H7 (cell line): Measurements from ENCODE around the gene GABRR1. TPM values are rescaled to one million over a fixed set of nuclear protein-coding genes. Genes with fewer than 3 reads are reported as not detected.
"Not testable (repeated sequence)": the region's sequence is repeated elsewhere in the genome, so short reads cannot be mapped to it uniquely, and the experiment has no call there.

Experiments used
- DNase-seq: peaks from one replicate; pipeline ENCODE4 v3.0.0; 2012
- H3K27me3 ChIP-seq: 2 replicates; pipeline ENCODE4 v1.6.0; 2011; ENCODE audit warnings: mild to moderate bottlenecking, low read length; ENCODE audit not compliant: control insufficient read depth, insufficient read depth
- H3K36me3 ChIP-seq: replicated peaks from 2 replicates; pipeline ENCODE4 v1.5.1; 2011; ENCODE audit warnings: low read length; ENCODE audit not compliant: control insufficient read depth, insufficient read depth
- H3K4me3 ChIP-seq: 2 replicates; pipeline ENCODE4 v1.5.1; 2011; ENCODE audit warnings: low read depth, mild to moderate bottlenecking, control low read depth, low read length, moderate library complexity; ENCODE audit not compliant: insufficient read depth
- total RNA-seq: library from RNA; depleted of rRNA; stranded (reverse); fragments of >200 nt; shearing (Covaris generic); gene quantifications from 2 replicates; pipeline ENCODE4 v1.2.3, GENCODE V29; 2014

Gene GABRR1
- total RNA-seq, 1 experiment from 2014 or later: 0.10 TPM

GRCh38 chr6:89242574-89243330 lies 25.6 kb upstream of the GABRR1 start:
- DNase-seq: peak; percentile 50
- Histone ChIP-seq H3K27me3 (no peaks in the 10 kb centered on the region), H3K36me3 (no peaks in the 10 kb centered on the region), H3K4me3 (no peak overlapping the region)

- H3K27me3 ChIP-seq: no peaks in the 10 kb centered on the region
- H3K4me3 ChIP-seq: no peak overlapping the region
- no peaks in the 10 kb centered on the region for H3K36me3 ChIP-seq
- peak; percentile 59 for DNase-seq
These were observed 22.2 kb upstream of the GABRR1 start for GRCh38 chr6:89239338-89239737.

- H3K36me3 ChIP-seq: no peaks in the 10 kb centered on the region
- DNase-seq: no peak
- H3K4me3 ChIP-seq: no peak overlapping the region
- H3K27me3 ChIP-seq: no peaks in the 10 kb centered on the region
These were observed 20.0 kb upstream of the GABRR1 start for GRCh38 chr6:89237158-89237557.

GRCh38 chr6:89233605-89234004 lies 16.4 kb upstream of the GABRR1 start:
- DNase-seq, H3K36me3 ChIP-seq, H3K4me3 ChIP-seq, H3K27me3 ChIP-seq: not testable (repeated sequence)

- Histone ChIP-seq H3K27me3 (no peaks in the 10 kb centered on the region), H3K4me3 (no peak overlapping the region), H3K36me3 (no peaks in the 10 kb centered on the region)
- DNase-seq: no peak
These were observed 5.5 kb upstream of the GABRR1 start for GRCh38 chr6:89222712-89223039.

GRCh38 chr6:89221971-89222711 lies 5.0 kb upstream of the GABRR1 start:
- DNase-seq: no peak
- Histone ChIP-seq H3K36me3 (no peaks in the 10 kb centered on the region), H3K27me3 (no peaks in the 10 kb centered on the region), H3K4me3 (no peak overlapping the region)

GRCh38 chr6:89221129-89221528 lies 4.0 kb upstream of the GABRR1 start:
- H3K36me3 ChIP-seq: no peaks in the 10 kb centered on the region
- H3K4me3 ChIP-seq: no peak overlapping the region
- H3K27me3 ChIP-seq: no peaks in the 10 kb centered on the region
- DNase-seq: no peak

- Histone ChIP-seq H3K27me3 (no peaks in the 10 kb centered on the region), H3K4me3 (no peak overlapping the region), H3K36me3 (no peaks in the 10 kb centered on the region)
- DNase-seq: no peak
These were observed 747 bp downstream of the GABRR1 start for GRCh38 chr6:89216411-89216810.

- Histone ChIP-seq H3K27me3 (no peaks in the 10 kb centered on the region), H3K4me3 (no peak overlapping the region), H3K36me3 (no peaks in the 10 kb centered on the region)
- no peak for DNase-seq
These were observed 1.8 kb downstream of the GABRR1 start for GRCh38 chr6:89215391-89215790.

GRCh38 chr6:89214197-89214596 lies 3.0 kb downstream of the GABRR1 start:
- DNase-seq: no peak
- Histone ChIP-seq H3K36me3 (no peaks in the 10 kb centered on the region), H3K27me3 (no peaks in the 10 kb centered on the region), H3K4me3 (no peak overlapping the region)

- no peaks in the 10 kb centered on the region for H3K27me3 ChIP-seq
- DNase-seq: no peak
- no peak overlapping the region for H3K4me3 ChIP-seq
- no peaks in the 10 kb centered on the region for H3K36me3 ChIP-seq
These were observed 4.7 kb downstream of the GABRR1 start for GRCh38 chr6:89212472-89212871.

- no peaks in the 10 kb centered on the region for H3K36me3 ChIP-seq
- DNase-seq: no peak
- H3K27me3 ChIP-seq: no peaks in the 10 kb centered on the region
- H3K4me3 ChIP-seq: no peak overlapping the region
These were observed 7.7 kb downstream of the GABRR1 start for GRCh38 chr6:89209457-89209856.

GRCh38 chr6:89208551-89208950 lies 8.6 kb downstream of the GABRR1 start:
- H3K36me3 ChIP-seq: no peaks in the 10 kb centered on the region
- no peaks in the 10 kb centered on the region for H3K27me3 ChIP-seq
- no peak overlapping the region for H3K4me3 ChIP-seq
- no peak for DNase-seq

- peak; percentile 48 for DNase-seq
- Histone ChIP-seq H3K27me3 (no peaks in the 10 kb centered on the region), H3K36me3 (no peaks in the 10 kb centered on the region), H3K4me3 (no peak overlapping the region)
These were observed 11.3 kb downstream of the GABRR1 start for GRCh38 chr6:89205819-89206218.

GRCh38 chr6:89204096-89204495 lies 13.1 kb downstream of the GABRR1 start:
- Histone ChIP-seq H3K27me3 (no peaks in the 10 kb centered on the region), H3K4me3 (no peak overlapping the region), H3K36me3 (no peaks in the 10 kb centered on the region)
- DNase-seq: no peak
